Measurements from ENCODE around the gene MACF1.
"Not testable (repeated sequence)": the region's sequence is repeated elsewhere in the genome, so short reads cannot be mapped to it uniquely, and the experiment has no call there.

Gene MACF1

DNA sequence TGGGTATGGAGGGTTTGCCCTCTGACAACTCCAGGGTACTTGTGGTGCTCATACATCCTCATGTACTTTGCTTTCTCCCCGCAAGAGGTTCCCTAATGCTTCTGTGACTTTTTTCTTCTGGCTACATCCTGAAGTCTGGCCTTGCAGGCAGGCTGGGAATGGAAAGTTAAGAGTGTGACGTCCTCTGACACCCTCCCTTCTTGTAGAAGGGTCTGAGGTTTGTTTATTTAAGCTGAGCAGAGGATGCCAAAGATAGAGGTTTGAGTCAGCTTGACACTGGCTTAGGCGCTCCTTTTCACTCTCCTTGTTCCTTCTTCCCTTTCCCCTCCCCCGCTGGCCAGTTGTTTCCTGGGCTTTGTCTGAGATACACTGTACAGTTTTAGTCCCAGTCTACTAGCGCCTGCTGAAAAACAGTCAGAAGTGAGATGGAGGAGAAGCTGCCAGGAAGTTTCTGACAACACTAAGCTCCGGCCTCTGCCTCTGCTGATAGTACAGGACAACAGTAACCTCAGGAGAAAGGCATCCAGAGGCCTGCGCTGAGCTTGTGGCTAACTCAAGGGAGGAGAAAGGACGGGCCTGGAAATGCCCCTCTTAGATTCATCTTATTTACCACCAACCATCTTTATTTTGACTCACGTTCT, at the start of gene MACF1:
MACF1 (plus strand) TSS at position 255 of the 641 bp plus-strand sequence; CDS start at position 583, 328 bp downstream.
- no peak for DNase-seq (ENCODE audit: low read depth)

DNA sequence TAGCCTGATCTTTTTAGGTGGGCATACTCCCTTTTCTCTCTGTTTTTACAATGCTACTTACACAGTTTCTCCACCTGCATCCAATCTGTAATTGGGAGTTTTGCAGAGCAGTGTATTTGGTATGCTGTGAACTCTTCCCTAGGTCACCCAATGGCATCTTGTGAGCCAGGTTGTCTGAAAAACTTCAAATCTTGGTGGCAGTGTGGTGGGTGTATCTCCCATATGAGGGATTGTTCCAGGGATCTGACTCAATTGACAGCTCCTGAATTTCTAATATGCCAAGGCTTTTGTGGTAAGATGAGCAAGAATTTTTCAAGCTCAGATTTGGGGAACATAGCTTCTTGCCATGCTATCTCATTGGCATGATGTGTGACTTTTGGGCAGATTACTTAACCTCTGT, 47.2 kb upstream of the MACF1 start:
- no peak for DNase-seq (ENCODE audit: low read depth)

DNA sequence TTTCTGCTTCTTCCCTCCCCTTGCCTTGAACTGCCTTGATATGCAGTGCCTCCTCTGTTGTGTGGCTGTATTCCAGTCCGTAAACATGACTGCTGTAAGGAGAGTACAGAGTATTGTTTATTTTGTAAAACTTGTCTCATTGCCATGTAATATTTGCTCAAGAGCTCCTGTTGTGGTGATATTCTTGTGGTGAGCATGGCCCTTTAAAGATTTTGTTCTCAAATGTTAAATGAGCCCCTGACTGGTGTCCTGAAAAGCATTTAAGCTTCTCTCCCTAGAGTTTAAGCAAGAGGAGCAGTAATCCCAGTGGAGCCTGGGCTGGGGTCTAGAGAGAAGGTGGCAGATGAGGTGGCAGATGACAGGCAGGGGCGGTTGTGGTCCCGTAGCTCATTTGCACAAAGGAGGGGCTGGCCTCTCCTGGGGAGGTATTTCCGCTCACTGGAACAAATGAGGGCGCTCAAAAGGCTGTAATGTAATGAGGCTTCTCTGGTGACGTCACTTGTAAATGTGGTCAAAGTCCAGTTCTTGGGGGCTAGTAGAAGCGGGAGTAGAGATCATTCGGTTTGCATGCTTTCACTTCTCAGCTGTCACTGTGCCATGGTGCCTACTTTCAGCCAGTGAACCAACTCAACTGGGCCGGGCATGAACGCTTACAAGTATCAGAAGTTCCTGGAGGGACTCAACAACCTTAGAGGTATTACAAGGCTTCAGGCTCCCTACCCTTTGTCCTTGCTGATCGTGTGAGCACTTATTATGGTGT, 46.0 kb upstream of the MACF1 start:
- DNase-seq (ENCODE audit: low read depth), result no peak

DNA sequence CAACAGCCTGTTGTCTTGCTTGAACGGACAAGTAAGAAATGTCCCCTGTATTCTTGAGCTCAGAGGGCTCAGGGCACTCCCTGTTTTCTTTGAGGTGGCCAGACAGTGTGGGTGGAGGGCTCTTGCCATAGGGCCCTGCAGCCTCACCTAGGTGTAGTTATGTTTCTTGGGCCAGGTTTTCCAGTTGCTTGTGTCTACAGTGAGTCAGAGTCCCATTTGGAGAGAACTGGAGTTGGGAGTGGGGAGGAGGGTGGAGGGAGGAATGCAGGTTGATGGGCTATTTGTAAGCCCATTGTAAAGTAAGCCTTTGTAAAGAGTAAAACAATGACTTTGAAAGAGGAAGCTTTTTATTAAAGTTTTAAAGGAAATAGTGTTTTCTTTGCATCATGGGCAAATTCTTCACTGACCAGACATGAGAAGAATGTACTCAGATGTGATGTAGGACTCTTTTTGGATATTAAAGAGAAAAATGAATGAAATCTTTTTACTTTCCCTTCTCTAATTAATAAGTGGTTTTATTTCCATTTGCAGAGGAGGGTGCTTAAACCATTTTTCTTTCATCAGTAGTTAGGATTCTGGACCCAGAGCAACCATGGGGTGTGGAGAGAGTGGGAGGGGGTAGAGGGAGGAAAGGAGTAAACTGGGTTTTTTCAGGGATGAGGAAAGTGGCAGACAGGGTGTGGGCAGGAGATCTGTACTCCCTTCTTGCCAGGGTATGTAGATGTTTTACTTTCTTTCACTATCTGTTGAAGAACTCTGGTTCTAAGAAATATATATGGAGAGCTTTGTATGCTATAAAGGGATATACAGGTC, 45.1 kb upstream of the MACF1 start:
- DNase-seq (ENCODE audit: low read depth), result no peak

- no peak for DNase-seq (ENCODE audit: low read depth)
Measured at GRCh38 chr1:39160703-39161102, 43.8 kb upstream of the MACF1 start.

GRCh38 chr1:39161811-39162210, 42.7 kb upstream of the MACF1 start:
- DNase-seq (ENCODE audit: low read depth), result not testable (repeated sequence)

- DNase-seq (ENCODE audit: low read depth), result no peak
Measured at GRCh38 chr1:39163469-39163868, 41.0 kb upstream of the MACF1 start.

- DNase-seq (ENCODE audit: low read depth), result no peak
Measured at GRCh38 chr1:39164256-39164655, 40.2 kb upstream of the MACF1 start.

DNA sequence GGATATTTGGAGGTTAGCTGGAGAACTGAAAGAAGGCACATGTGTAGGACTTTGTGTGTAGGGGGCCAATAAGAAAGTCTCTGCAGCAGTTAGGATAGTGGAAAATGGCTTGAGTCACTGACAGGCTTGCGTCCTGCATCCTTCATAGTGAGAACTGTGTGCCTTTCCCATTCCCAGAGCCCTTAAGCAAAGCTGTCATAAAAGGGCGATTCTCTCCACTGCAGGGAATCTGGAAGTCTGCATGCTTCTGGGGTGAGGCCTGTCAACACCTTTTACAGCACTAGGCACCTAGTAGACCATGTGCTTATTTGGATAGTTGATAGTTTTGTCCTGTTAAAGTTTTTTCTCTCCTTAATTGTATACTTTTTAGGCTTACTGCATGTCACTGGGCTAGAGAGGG, 39.4 kb upstream of the MACF1 start:
- DNase-seq (ENCODE audit: low read depth), result no peak

DNA sequence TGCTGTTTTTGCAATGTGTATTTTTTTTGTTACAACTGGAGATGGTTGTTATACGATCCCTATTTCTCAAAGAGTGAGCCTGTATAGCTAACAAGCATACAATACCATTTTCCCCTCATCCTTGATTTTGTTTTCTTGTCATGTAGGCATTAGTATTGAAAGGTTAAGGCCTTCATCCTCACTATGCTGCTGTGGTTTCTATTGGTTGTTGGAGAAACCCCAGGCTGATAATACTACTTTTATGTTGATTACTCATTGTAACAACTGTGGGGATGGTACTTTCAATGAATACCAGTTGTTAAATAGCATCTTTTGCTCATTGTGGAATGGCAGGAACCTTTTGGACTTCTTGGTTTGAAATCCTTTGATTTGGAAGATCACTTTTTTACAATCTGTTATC, 39.0 kb upstream of the MACF1 start:
- no peak for DNase-seq (ENCODE audit: low read depth)

GRCh38 chr1:39167632-39168209, 36.8 kb upstream of the MACF1 start:
- no peak for DNase-seq (ENCODE audit: low read depth)

DNA sequence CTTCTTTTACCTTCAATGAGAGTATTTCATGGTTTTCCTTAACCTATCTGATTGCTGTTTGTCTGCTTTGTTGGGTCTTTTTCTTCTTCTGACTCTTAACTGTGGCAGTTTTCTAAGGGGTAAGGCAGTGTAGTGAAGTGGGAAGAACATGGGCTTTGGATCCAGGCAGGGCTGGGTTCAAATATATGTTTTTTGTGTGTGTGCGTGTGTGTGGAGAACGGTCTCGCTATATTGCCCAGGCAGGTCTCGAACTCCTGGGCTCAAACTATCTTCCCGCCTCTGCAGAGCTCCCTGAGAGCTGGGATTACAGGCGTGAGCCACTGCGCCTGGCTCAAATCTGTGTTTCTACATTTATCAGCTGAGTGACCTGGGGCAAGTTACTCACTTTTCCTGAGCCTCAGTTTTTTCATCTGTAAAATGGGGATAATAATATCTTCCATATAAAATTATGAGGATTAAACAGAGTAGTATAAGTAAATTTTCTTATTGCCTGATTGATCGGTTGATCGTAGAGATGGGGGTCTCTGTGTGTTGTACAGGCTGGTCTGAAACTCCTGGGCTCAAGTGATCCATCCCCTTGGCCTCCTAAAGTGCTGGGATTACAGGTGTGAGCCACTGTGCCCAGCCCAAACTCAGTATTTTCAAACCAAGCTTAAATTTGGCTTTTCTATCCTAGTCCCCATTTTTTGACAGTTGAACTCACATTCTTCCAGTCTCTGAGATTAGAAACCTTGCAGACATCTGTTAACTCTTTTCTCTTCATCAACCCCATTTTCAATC, 36.0 kb upstream of the MACF1 start:
- DNase-seq (ENCODE audit: low read depth), result no peak

DNA sequence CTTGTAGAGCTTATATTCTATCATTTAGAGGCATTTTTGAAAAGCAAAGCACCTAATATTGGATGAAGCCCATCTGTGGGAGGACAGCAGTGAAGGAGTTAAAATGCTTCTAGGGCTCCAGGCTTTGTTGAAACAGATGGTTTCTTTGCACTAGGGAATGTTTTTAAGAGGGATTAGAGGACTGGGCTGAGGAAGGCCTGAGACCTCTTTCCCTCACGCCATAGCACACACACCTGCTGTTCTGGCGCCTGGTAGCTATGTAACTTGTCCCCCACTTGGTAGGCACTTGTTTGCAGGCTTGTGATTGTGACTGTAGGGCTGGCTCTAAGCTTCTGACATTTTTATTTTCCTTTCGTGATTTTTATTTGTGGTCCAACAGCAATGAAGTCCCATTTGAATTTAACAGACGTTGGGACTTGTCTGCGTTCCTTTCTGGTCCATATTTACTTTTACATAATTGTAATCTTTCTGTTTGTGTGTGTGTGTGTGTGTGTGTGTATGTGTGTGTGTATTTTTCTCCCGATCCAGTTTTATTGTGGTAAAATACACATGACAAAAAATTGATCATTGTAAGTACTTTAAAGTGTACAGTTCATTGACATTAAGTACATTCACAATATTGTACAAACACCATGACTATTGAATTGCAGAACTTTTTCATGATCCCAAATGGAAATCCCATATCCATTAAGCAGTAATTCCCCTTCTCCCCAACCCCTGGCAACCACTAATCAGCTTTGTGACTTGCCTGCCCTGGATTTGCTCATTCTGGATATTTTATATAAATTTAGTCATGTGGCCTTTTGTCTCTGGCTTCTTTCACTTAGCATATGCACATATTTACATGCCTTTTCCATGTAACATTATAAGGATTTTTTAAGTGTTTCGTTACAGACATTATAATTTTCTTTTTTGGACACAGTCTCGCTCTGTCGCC, 33.5 kb upstream of the MACF1 start:
- DNase-seq (ENCODE audit: low read depth), result no peak

- no peak for DNase-seq (ENCODE audit: low read depth)
Measured at GRCh38 chr1:39173119-39173994, 31.1 kb upstream of the MACF1 start.

GRCh38 chr1:39173995-39174380, 30.5 kb upstream of the MACF1 start:
- DNase-seq (ENCODE audit: low read depth), result no peak

DNA sequence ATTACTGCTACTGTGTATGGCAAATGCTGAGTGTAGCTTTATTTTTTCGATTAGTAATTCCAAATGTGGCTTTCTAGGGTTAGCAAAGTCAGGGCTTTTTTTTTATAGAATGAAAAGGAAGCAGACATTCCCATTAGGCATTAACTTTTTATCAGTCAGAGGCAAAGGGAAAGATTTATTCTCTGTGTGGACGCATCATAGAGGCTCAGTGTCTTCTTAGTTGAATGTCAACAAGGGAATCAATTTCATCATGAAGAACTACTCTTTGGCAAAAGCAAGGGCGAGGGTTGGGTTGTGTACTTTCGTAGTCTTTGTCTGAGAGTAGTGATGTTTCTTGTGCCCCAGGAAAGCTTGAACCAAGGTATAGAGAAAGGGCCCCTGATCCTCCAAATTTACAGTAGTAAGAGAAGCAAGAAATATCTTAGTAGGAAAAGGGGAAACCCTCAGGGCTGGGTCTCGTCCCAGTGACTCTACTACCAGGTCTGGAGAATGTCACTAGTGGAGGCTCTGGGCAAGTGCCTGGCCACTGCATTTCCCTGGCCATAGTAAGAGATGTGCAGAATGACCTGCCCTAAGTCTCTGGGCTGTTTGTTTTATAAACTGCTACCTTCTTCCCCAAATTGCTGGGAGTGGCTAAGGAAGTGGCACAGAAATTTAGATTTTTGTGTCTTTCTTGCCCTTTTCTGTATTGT, 30.0 kb upstream of the MACF1 start:
- no peak for DNase-seq (ENCODE audit: low read depth)

GRCh38 chr1:39177706-39178105, 26.8 kb upstream of the MACF1 start:
- no peak for DNase-seq (ENCODE audit: low read depth)

GRCh38 chr1:39178541-39179431, 25.7 kb upstream of the MACF1 start:
- peak; percentile 90 for DNase-seq (ENCODE audit: low read depth)

Data from HS-5 (cell line).